ENCODE results near the gene LMBRD2.

The LMBRD2 gene

DNA sequence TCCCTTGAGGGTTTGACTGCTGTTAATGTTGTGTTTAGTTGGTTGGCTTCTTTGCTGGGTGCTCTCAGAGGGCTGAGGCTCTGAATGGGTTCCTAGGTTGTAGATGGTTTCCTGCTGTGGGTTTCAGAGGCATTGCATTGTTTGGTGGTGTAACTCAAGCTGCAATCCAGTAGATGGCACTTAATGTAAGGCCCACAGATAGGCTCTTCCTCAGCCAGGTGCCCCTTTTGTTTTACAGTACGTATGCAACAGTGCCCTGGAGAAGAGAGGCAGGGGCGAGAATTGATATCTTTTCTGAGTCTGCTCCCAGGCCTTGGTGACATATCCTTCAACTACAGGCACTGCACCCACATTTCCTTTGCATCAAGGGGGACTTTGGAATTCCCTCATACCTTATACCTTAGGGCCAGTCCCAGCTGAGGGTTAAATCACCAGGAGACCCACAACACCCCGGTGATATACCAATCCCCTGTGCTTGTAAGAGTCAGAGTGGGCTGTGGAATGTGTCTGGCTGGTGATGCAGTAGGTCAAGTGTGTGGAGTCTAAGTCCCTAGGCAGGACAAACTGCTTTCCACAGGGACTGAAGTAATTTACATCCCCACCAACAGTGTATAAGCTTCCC, 78.0 kb downstream of the LMBRD2 start:
- TF ChIP-seq CTCF (IDR thresholded peaks at IDR 0.05; ENCODE audit: borderline replicate concordance, insufficient read depth, low read depth, low read length), result peak; percentile 58

DNA sequence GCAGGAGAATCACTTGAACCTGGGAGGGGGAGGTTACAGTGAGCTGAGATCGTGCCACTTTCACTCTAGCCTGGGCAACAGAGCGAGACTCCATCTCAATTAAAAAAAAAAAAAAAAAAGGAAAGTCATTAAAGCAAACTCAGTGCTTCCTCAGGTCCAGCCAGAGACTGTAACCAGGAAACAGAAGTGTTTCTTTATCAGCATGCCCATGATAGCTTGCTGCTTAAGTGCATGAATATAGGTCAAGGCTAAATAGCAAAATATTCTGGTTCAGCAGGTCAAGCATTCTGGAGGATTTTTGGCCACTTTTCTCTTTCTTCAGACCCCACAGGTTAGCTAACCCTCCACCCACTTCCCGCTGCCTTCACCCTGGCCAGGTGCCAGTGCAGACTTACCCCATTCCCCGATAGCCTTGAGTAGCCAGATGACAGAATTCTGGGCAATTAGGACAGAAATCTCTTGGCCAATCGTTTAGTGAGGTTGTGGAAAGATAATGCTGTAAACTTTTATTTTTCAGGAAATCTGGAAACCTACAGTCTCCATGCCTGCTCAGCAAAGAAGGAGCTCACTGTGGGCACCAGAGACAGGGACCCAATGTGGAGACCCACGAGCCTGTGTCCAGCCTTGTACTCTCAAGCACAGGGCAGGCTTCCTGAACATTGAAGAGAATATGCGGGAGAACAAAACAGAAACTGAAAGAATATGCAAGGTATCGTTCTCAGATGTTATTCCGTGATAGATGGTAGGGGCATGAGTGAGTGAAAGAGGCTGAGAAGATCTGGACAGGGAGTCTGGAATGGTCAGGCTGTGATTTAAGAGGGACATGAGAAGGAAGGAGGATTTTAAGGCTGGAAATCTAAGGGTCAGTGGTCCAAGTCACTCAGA, 80.8 kb downstream of the LMBRD2 start:
- no peak overlapping the region for H3K4me3 ChIP-seq (ENCODE audit: low read depth, low read length)
- TF ChIP-seq CTCF (IDR thresholded peaks at IDR 0.05; ENCODE audit: borderline replicate concordance, insufficient read depth, low read depth, low read length), result no peak

More for the DNA sequence above, 78.0 kb downstream of the LMBRD2 start:
- H3K4me3 ChIP-seq (ENCODE audit: low read depth, low read length), result no peak overlapping the region

GRCh38 chr5:36068751-36069281, 82.9 kb downstream of the LMBRD2 start:
- TF ChIP-seq CTCF (IDR thresholded peaks at IDR 0.05; ENCODE audit: borderline replicate concordance, insufficient read depth, low read depth, low read length), result no peak
- no peak overlapping the region for H3K4me3 ChIP-seq (ENCODE audit: low read depth, low read length)

DNA sequence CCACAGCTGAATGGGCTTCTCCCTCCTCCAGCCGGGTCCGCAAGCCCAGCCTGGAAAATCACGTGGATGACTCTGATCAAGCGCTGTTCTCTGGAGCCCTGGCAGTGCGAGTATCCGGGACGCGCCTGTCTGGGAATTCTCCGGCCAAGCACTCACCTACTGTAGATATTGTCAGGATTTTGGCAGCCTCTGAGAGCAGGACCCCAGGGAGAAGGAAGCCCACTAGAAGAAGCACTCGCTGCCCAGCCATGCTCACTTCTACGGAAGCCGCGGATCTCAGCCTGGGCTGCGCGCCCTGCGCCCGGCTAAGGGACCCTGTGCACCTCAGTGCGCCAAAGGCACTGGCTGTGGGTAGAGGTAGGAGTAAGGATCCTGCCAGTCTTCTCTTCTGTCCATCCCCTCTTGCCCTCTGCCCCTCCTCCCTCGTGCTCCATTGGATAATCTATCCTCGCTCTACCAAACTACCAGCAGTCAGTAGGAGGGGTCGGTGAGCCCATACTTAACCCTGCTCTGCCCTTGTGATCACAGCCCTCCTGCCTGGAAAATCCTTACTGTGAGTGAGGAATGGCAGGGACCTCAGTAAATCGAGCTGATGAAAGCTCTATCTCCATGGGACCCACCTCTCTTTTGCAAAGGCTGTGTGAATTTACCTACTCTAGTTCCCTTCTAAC, 85.0 kb downstream of the LMBRD2 start, which contains the start of gene UGT3A2:
UGT3A2 (minus strand) TSS at position 343 of the 671 bp plus-strand sequence; CDS start at position 250, 93 bp downstream.
- no peak within 1 kb of the TSS for H3K4me3 ChIP-seq (ENCODE audit: low read depth, low read length)
- TF ChIP-seq CTCF (IDR thresholded peaks at IDR 0.05; ENCODE audit: borderline replicate concordance, insufficient read depth, low read depth, low read length), result no peak

DNA sequence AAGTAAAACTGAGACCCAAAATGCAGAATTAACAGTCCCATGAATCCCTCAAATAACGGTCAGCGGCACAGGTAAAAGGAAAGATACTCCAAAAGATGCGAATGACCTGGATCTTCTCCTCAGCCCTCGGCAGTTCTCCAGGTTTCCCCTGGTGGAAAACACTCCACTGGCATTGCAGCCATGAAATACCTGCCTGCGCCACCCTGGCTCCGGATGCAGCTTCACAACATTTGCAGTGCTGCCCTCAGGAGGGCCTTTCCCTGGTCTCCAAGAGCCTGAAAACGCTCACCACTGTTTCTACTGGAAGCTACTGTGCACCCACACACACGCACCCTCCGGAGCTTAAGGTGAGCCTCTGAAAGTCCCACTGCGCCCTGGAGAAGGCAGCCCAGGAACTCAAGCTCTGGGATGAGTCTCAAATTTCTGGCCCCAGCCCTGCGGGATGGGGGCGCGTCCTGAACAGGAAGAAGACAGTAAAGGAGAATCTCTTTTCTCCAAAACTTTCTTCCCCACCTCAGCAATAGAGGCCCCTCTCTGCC, 85.6 kb downstream of the LMBRD2 start:
- no peak overlapping the region for H3K4me3 ChIP-seq (ENCODE audit: low read depth, low read length)
- no peak for TF ChIP-seq CTCF (IDR thresholded peaks at IDR 0.05; ENCODE audit: borderline replicate concordance, insufficient read depth, low read depth, low read length)

- TF ChIP-seq CTCF (IDR thresholded peaks at IDR 0.05; ENCODE audit: borderline replicate concordance, insufficient read depth, low read depth, low read length), result peak; percentile 22; the same call in 1 of the 2 replicates
These were observed 91.2 kb downstream of the LMBRD2 start for GRCh38 chr5:36060420-36060887.

More at GRCh38 chr5:36060420-36060887, 91.2 kb downstream of the LMBRD2 start:
- no peak overlapping the region for H3K4me3 ChIP-seq (ENCODE audit: low read depth, low read length)

Measured in GM12875 (cell line).